ENCODE data around the gene PRKAR1B. TPM values are rescaled to one million over a fixed set of nuclear protein-coding genes. Genes with fewer than 3 reads are reported as not detected.

PRKAR1B gene
- total RNA-seq, 1 donor from 2014 or later, result 82.4 TPM

DNA sequence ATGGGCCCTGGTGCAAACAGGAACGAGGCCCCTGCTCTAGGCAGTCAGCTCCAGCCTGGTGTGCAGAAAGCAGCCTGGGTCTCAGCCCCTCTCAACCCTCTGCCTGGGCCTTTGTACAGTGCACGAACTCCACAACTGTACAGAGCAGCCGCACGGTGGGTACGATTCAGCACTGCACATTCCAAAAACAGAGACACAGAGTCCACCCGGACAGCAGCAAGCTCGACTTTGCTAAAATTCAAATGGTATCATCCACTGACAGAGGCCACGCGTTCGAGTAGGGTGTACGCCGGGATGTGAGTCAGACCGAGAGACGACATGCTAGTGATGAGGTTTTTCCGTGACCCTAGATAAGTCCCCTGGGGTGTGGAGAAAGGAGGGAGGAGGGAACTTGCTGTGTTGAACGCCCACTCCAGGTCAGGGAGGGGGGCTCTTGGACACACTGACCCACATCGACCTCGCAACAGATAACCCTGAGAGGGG, 141.8 kb downstream of the PRKAR1B start:
- DNase-seq, result no peak

DNA sequence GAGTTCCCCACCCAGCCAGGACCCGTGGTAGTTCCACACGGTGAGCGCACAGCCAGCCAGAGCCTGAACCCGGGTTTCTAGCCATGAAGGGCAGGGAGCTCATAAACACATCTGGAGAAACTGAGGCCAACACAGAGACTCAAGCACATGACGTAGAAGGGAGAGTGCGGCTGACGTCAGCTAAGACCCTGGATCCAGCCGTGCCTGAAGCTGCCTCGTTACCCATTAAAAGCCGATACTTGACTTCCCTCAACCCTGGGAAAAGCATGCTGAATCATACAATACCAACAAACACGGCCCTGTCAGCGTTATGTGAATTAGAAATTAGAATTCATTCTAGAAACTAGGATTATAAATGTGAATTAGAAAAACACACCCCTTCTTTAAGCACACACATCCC, 142.3 kb downstream of the PRKAR1B start:
- no peak for DNase-seq

DNA sequence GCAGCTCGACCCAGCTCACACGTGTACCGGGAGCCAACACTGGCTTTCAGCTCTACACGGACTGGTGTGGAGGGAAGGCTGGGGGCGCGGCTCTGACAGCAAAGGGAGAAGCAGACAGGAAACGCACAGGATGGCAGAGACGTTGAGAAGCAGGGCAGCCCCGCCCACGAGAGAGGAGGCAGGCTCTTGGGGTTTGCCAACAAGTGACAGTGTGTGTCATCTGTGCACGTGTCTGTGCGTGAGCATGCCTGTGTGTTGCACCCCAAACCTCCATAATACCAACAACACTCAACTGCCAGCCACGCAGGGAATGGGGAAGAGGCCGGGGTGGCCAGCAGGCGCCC, 143.0 kb downstream of the PRKAR1B start:
- no peak for DNase-seq

DNA sequence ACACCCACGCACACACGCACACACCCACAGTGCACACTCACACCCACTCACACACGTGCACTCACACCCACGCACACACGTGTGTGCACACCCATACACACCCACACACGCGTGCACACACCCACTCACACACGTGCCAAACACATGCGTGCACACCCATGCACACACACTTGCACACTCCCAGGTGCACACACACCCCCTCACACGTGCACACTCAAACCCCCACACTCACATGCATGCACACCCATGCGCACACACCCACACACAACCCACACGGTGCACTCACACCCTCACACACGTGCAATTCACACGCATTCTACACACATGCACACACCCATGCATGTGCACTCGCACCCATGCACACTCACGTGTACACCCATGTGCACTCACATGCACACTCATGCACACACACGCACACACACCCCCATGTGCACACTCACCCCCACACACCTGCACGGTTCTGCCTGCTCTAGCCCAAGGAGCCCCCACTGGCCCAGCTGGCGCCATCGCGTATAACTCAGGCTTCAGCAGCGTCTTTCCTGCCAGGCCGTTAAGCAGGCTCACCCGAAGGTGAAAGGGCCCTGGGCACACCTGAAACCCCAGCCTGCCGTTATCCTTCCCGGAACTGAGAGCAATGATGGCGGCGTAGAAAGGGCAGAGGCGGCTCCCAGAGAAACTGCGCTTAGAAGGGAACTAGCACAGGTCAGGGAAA, 143.5 kb downstream of the PRKAR1B start:
- no peak for DNase-seq

DNA sequence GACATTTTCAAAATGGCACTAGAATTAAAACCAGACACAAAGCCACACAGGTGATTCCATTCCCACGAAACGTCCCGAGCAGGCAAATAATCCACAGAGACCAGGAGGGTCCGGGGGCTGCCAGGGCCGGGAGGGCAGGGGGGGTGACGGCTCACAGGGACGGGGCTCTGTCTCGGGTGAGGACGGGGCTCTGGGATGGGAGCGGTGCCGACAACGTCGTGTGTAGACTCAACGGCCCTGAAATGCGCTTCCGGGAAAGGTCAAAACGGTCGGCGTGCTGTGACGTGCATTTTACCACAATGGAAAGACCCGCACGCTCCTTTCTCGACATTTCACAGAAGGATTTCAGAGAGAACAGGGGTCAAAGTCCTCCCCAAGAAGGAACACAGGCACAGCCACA, 144.2 kb downstream of the PRKAR1B start:
- no peak for DNase-seq

DNA sequence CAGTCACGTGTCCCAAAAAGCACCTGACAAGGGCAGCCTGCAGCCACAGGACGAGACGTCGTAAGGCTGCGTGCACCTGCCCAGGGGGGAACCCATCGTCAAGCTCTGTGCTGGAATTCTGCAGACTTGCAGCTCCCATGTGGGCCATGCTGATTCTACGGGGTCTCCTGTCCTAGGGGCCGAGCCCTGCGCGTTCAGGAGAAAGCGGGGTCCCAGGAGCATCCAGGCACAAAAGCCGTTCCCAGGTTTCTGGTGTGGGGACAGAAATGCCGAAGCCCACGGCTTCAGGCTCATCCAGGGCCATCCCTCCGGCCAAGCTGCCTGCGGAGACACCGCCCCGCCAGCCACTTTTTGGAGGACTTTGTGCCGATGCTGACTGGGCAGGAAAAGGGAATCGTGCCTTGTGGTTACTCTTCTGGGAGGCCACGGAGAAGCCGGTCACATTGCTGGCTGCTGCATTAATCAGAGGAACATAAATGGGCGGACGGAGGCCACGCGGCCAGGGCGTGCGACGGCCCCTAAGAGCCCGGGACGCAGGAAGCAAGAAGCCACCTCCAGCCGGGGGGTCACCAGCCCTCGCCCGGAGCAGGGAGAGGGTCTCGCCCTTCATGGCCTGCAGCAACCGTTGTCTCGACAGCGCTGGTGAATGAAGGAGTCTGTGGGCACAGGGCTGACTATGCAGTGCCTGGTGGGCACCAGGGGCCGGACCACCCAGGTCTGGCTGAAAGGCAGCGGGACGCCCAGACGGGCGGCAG, 144.8 kb downstream of the PRKAR1B start:
- DNase-seq, result no peak

DNA sequence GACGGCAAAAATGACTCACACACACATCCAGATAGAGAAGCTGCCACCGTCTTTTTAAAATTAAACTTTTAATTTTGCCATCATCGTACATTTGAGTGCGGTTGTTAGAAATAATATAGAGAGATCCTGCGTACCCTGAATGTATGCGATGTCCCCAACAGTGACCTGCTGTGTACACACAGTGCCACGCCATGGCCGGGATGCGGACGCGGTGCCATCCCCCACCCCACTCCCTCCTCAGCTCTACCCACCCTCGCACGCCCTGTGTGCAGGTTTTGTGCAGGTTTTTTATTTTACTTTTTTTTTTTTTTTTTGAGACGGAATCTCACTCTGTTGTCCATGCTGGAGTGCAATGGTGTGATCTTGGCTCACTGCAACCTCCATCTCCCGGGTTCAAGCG, 148.7 kb downstream of the PRKAR1B start:
- no peak for DNase-seq

DNA sequence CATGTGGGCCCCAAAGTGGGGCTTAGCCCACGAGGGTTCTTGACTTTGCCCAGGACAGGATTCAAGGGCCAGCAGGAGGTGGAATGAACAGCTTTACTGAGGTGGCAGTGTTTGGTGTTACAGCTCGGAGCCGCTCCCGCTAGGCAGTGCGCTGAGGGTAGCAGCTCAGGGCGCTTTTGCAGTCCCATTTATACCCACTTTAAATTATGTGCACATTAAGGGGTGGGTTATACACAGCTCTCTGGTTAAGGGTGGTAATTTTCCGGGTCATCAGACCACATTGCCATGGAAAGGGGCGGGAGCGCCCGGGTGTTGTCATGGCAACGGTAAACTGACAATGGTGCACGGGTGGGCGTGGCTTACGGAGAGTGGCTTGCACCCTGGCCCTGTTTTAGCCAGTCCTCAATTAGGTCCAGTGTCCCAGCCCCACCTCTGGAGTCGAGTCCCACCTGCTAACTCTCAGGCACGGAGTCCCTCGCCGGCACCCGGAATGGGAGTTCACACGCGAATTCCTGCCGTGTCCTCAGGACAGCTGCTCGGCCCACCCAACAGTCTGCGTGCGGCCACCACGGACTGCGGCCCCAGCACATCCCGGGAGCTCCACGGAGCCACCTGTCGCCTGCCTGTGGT, 149.2 kb downstream of the PRKAR1B start:
- no peak for DNase-seq

DNA sequence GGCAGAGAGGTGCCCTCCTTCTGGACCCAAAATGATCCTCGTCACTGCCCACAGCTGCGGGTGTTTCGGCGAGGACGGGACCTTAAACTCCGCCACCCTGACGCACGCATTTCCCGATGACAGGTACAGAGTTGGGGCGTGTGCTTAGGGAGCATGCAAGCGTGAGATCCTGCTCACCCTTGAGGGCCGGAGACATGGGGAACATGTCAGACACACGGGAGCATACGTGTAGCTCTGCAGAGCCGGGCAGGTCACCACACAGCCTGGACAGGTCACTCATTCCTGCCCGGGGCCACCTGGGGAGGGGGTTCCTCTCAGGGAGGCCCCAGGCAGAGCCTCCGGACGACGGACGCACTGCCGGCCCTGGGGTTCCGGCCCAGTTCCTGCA, 149.8 kb downstream of the PRKAR1B start:
- no peak for DNase-seq

DNA sequence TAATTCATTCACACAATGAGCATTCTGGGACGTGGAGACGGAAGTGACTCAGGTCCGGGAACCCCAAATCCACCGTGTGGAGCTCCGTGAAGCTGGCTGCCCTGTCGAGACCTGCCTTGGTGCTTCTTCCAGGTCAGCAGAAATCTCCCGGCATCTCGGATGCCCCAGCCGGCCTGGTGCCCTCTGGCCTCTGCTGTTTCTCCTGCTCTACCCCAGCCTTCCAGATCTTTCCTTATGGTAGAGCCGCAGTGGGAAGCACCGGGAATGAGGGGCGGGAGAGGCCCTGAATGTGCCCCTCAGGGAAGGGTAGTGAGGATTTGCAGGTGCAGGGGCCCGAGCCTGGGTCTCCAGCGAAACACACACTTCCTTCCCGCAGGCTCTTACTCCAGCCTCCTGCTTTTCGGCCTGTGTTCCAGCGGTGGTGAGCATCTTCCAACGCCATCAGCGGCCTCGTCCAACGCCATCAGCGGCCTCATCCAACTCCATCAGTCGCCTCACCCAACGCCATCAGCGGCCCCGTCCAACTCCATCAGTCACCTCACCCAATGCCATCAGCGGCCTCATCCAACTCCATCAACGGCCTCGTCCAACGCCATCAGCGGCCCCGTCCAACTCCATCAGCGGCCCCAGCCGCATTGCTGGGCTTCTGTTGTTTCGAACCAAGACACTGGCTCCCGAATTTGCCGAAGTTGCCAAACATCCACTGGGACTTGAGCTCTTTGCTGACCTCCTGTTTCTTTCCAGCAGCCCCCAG, 150.4 kb downstream of the PRKAR1B start:
- no peak for DNase-seq

DNA sequence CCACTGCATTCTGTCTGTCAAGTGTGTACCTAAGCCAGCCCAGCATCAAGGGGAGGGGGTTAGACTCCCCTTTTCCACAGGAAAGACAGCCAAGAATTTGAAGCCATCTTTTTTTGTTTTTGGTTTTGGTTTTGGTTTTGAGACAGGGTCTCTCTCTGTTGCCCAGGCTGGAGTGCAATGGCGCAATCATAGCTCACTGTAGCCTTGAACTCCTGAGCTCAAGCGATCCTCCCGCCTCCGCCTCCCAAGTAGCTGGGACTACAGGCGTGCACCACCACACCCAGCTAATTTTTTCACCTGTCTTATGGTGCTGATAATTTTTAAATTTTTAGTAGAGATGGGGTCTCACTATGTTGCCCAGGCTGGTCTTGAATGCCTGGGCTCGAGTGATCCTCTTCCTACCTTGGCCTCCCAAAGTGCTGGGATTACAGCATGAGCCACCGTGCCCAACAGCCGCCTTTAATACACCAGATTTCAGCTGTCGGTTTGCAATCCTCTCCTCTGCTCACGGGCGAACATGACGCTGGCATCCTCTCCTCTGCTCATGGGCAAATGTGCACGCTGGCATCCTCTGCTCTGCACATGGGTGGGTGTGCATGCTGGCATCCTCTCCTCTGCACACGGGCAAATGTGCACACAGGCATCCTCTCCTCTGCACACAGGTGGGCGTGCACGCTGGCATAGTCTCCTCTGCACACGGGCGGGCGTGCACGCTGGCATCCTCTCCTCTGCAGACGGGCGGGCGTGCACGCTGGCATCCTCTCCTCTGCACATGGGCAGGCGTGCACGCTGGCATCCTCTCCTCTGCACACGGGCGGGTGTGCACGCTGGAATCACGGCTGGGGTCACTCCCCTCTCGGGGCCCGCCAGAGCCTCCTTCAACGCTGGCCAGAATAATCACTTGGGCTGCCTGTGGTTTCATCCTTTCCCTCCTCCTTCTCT, 151.4 kb downstream of the PRKAR1B start:
- DNase-seq, result no peak

DNA sequence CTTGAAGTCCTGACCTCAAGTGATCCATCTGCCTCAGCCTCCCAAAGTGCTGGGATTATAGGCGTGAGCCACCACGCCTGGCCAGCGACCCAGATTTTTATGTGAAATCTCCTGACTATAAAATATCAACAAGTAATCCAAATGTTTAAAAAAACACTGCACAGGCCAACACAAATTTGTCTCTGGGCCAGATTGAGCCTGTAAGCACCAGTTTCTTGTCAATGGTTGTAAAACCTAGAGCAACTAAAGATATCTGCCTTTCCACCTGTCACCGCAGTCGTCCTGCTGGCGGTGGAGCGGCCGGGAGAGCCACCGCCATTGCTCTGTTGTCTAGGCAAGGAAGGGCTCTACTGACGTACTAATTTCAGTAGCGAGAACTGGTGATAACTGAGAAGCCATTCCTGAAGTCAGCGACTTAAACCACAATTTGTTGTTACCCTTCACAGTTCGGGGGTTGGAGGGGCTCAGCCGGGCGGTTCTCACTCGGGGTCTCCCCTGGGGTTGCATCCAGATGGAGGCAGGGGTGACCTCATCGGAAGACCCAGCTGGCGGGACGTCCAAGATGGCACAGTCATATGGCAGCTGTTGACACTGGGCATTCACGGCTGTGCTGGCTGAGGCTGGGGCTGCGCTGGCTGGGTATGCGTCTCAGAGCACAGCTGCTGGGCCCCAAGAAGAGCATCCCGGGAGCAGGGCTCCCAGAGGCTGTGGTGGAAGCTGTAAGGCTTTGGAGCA, 152.3 kb downstream of the PRKAR1B start:
- no peak for DNase-seq

DNA sequence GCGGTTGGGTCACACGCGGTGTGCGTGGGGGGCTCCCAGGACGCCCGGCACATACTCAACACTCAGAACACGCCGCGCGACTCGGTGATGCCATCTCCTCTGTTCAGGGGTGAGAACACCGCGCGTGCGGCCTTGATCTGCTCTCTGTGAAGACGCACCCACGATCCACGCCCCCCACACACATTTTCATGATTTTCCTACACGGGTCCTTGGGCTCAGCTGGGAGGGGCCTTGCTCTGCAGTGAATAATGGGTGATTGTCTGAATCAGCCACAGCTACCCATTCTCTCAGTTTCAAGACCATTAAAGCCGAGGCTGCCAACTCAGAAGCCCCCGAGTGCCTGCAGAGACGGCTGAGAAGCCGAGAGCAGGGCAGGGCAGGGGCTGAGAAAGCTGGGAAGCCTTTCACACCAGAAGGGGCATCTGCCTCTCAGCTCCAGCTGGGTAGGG, 153.1 kb downstream of the PRKAR1B start:
- DNase-seq, result no peak

DNA sequence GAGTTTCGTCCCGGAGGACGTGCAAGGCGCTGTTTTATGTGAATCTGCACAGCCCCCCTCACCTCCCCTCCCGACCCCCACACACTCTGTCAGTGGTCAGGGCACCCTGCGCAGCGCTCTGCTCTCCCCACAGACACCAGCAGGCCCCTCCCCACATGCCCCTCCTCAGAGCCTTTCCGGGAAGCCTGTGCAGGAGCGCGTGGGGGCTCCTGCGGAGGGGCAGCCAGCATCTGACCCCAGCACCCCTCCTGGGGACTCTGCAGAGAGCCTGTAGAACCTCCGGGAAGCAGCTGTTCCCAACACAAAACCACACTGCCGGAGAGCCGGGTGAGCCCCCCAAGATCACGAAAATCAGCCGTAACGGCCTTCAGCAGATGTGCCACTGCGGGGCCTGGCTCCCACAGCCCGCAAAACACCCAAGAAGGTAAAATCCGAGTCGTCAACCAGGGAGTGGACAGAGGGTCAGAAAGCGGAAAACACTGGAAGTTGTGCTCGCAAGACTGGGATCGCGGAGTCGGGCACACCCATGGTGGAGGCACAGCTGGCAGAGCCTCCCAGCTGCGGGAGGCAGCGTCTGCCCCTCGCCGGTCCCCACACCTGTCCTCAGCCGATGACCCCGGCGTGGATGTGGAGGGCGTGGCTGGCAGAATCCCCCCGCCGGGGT, 153.7 kb downstream of the PRKAR1B start:
- no peak for DNase-seq

DNA sequence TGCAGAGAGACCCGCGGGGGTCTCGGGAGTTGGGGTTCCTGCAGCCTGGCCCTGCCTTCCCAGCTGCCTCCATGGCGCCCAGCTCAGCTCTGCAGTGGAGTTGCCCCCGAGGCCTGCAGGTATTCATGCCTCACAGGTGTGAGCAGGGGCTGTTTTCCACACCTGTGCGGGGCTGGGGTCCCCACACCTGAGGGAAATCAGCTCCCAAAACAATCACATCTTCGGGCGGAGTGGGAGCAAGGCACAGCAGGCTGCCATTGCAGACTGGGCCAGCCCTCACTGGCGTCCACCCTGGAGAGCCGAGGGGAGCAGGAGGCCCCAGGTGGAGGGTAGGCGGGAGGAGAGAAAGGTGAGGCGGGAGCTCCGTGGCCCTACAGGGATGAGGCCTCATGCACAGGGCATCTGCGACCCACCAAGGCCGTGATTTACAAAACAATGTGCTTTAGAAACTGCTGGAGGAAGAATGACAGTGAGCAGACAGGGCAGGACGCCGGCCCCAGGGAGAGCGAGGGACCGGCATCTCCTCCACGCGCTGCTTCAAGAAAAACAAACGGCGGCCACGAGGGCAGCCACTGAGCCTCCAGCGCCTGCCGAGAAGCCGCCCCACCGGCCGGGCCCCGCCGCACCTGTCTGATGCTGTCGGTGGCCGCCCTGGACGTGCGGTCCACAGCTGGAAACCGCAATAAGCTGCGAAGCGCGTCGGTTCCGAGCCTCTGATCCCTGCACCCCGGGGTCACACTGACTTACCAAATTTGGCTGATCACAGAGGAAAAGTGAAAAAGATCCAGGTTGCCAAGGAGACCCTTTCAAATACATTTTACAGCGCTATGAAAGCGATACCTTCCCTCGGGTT, 154.4 kb downstream of the PRKAR1B start:
- DNase-seq, result no peak

DNA sequence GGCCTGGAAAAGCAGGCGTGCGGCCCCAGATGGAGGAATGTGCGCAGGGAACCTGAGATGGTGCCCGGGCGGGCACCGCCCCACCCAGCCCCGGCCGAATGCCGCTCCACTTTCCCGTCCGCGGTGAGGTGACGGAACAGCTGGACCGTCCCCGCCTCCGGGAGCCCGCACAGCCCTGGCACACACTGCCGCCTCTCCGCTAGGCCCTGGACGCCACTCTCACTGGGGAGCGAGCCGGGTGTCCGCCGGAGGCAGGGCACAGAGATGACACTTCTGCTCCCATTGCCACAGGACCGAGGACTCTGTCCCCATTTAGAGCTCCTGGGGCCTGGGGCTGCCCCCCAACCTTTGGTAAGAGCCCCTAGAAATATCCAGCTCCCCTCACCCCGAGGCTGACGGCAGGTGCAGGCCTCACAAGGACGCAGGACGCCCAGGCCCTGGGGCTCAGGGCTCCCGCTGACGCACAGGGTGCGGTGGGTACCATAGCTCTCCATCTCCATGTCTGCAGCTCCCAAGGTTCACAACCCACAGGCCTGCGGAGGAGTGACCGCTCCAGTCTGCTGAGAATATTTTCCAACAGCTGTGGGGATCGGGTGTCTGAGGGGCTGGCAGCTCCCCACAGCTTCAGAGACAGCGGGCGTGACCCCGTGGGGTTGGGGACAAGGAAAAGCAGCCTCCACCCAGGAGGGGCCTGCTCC, 155.2 kb downstream of the PRKAR1B start:
- DNase-seq, result no peak

DNA sequence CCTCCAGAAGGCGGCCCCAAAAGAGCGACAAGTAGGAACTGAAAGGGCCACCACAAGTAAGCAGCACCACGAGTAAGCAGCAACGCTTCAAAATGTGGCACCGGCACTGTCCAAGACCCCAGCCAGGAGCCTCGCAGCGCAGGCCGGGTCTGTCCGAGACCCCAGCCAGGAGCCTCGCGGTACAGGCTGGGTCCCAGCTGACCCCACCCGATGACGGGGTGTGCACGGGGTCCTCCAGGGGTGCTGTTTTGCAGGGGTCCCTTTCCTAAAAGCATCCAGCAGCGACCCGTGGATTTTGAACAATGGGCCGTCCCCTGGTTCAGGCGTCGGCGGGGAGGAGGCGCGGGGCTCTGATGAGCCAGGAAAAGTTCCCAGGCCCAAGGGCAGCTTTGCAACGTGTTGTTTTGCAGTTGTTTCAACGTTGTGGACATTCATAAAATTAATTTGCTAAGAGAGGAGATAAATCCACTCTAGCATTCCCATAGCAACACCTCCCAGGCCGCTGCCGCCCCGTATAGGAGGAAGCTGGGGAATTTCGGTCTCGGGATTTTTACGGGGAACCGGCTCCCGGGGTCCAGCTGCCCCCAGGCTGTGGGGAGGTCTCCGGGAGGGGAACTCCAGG, 155.9 kb downstream of the PRKAR1B start:
- no peak for DNase-seq

DNA sequence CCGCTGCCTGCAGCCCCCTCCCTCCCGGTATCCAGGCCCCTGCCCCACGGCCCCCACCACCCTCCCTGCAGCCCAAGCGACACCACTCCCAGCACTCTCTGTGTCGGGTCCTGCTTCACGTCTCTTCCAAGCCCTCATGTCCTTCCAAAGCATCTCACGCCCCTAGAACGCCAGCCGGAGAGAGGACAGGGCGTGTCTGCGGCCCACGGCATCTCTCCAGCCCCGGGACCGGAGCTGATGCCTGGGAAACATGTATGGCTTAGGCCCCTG, 156.3 kb downstream of the PRKAR1B start:
- DNase-seq, result no peak

Measured in dermis blood vessel endothelial cell (primary cell).